ENCODE data around the gene MT3.

MT3 gene

DNA sequence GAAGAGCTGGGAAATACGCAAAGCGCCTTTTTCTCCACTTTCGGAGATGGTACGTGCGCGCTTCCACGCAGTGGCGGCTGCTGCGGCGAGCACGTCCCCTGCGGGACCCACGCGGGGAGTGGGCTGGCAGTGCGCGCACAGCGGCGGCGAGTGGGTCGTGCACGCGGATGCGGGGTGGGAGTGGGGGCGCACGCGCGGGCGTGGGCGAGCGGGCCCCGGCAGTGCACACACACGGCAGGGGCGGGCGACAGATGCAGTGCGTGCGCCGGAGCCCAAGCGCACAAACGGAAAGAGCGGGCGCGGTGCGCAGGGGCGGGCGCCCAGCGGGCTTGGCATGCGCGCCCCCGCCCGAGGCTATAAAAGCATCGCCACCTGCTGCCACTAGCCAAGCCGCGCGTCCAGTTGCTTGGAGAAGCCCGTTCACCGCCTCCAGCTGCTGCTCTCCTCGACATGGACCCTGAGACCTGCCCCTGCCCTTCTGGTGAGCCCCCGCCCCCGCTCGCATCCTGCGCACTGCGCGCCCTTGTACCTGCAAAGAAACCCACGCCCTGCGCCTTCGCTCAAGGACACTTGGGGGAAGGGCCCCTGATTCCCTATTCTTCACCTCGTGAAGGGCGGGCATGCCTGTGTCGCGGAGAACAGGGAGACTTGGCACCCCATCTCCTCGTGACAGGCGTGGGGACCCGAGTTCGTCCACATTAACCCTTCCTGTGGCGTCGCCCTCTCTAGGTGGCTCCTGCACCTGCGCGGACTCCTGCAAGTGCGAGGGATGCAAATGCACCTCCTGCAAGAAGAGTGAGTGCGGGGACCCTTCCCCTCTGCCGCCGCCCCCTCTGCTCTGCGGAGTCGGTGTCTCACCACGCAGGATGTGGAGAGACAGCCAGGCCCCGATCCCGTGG is at the start of gene MT3:
Gene MT3 (plus strand): TSS at position 388 of the 899 bp plus-strand sequence. CDS start 63 bp downstream, at position 451.
- no peak for DNase-seq (ENCODE audit: low read depth)
- peak within 1 kb of the TSS; percentile 31 for H3K4me3 ChIP-seq (ENCODE audit: low read length)
- TF ChIP-seq, protein P1, sequence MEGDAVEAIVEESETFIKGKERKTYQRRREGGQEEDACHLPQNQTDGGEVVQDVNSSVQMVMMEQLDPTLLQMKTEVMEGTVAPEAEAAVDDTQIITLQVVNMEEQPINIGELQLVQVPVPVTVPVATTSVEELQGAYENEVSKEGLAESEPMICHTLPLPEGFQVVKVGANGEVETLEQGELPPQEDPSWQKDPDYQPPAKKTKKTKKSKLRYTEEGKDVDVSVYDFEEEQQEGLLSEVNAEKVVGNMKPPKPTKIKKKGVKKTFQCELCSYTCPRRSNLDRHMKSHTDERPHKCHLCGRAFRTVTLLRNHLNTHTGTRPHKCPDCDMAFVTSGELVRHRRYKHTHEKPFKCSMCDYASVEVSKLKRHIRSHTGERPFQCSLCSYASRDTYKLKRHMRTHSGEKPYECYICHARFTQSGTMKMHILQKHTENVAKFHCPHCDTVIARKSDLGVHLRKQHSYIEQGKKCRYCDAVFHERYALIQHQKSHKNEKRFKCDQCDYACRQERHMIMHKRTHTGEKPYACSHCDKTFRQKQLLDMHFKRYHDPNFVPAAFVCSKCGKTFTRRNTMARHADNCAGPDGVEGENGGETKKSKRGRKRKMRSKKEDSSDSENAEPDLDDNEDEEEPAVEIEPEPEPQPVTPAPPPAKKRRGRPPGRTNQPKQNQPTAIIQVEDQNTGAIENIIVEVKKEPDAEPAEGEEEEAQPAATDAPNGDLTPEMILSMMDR (conservative IDR thresholded peaks at IDR 0.05; ENCODE audit: low read depth, low read length) = no peak

- H3K4me3 ChIP-seq (ENCODE audit: low read length) = no peak overlapping the region
- TF ChIP-seq, protein P1 (conservative IDR thresholded peaks at IDR 0.05; ENCODE audit: low read depth, low read length) = no peak
- no peak for DNase-seq (ENCODE audit: low read depth)
Observed at GRCh38 chr16:56539656-56540055, 49.7 kb upstream of the MT3 start.

GRCh38 chr16:56542039-56542438 is 47.3 kb upstream of the MT3 start:
- TF ChIP-seq, protein P1 (conservative IDR thresholded peaks at IDR 0.05; ENCODE audit: low read depth, low read length) = no peak
- no peak overlapping the region for H3K4me3 ChIP-seq (ENCODE audit: low read length)
- DNase-seq (ENCODE audit: low read depth) = no peak

- no peak overlapping the region for H3K4me3 ChIP-seq (ENCODE audit: low read length)
- TF ChIP-seq, protein P1 (conservative IDR thresholded peaks at IDR 0.05; ENCODE audit: low read depth, low read length) = no peak
- DNase-seq (ENCODE audit: low read depth) = no peak
Observed at GRCh38 chr16:56547120-56547948, 42.0 kb upstream of the MT3 start.

DNA sequence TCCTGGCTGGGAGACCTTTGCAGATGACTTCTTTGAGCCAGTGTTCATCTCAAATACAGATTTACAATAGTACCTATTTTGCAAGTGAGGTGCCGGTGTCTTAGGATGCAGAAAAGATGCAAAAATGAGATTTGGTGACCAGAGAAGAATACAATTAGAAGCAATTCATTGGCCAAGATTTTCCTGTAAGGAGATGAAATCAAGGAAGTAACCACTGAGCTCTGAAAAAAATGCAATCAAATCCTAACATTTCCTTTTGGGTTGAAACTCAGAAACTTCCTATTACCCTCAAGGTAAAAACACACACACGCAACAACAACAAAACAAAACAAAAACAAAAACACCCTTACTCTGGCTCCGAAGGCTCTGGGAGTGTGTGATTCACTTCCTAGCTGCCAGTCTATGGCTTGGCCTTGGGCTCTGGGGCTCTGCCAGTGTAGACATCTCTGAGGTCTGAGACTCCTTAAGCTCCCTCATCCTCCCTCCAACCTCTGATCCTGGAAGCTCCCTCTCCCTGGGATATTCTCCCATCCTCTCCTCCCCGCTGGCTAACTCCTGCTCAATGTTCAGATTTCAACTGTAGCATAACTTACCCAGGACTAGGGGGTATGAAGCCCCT is 41.3 kb upstream of the MT3 start:
- DNase-seq (ENCODE audit: low read depth) = no peak
- no peak overlapping the region for H3K4me3 ChIP-seq (ENCODE audit: low read length)
- TF ChIP-seq, protein P1 (conservative IDR thresholded peaks at IDR 0.05; ENCODE audit: low read depth, low read length) = no peak

DNA sequence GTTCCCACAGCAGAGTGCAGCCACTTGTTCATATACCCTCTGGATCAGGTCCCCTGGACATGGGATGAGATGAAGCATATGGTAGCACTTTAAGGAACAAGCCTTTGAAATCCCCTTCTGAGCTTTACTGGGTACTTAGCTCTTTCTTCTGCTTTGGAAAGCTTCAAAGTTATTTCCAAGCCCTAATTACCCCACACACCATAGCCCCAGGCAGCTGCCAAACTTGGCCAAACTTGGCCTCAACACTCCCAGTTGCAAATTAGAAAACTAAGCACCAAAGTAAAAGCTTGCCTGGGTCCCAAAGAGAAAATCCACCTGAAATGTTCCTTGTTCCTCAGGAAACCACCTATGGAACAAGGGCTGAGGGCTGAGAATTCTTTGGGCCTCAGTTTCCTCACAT is 40.2 kb upstream of the MT3 start:
- no peak for DNase-seq (ENCODE audit: low read depth)
- TF ChIP-seq, protein P1 (conservative IDR thresholded peaks at IDR 0.05; ENCODE audit: low read depth, low read length) = no peak
- no peak overlapping the region for H3K4me3 ChIP-seq (ENCODE audit: low read length)

Measured in retinal pigment epithelial cell (primary cell).